PC-3 (cell line): Measurements from ENCODE around the gene ST6GALNAC2. TPM values are rescaled to one million over a fixed set of nuclear protein-coding genes. Genes with fewer than 3 reads are reported as not detected.
A peak's percentile ranks its signal among the peaks of the same experiment; 100 is the strongest.

Experiments
- ATAC-seq: fragments of 200-7000 bp; cut with Tn5 transposase; 2 replicates; pipeline ENCODE4 v1.9.1; 2020; ENCODE audit warnings: mild to moderate bottlenecking, moderate library complexity
- BruUV-seq: library from RNA; stranded (reverse); fragments of 400-500 nt; replicated peaks from 2 replicates; lab custom pipeline; 2021; lab: Mats Ljungman, UMichigan
- CTCF ChIA-PET: fragments of 300-600 bp; sonication (Branson Sonifier 250); formaldehyde crosslinking; loops from one replicate; lab custom pipeline; 2022; ENCODE audit warnings: antibody characterized with exemption; lab: Charles Lee
- POLR2A ChIA-PET: fragments of 300-600 bp; sonication (Branson Sonifier 250); formaldehyde crosslinking; loops from one replicate; lab custom pipeline; 2022; ENCODE audit warnings: antibody characterized with exemption; ENCODE audit not compliant: unreplicated experiment; lab: Charles Lee
- DNase-seq: peaks from one replicate; pipeline ENCODE4 v3.0.0-alpha.2; 2015
- H2AFZ ChIP-seq: fragments of 300-600 bp; sonication (generic); 2 replicates; pipeline ENCODE4 v1.6.0; 2016; ENCODE audit warnings: antibody characterized with exemption, low read length
- H3F3A ChIP-seq: fragments of 300-600 bp; sonication (generic); one replicate; pipeline ENCODE4 v1.6.0; 2017; ENCODE audit warnings: antibody characterized with exemption, low read length, control low read depth, mild to moderate bottlenecking; ENCODE audit not compliant: unreplicated experiment
- H3K27ac ChIP-seq: fragments of 300-600 bp; sonication (generic); 2 replicates; pipeline ENCODE4 v1.5.1; 2016; ENCODE audit warnings: mild to moderate bottlenecking, low read length
- H3K27me3 ChIP-seq: fragments of 300-600 bp; sonication (generic); 2 replicates; pipeline ENCODE4 v1.6.1; 2016; ENCODE audit warnings: low read length, mixed read lengths
- H3K36me3 ChIP-seq: fragments of 300-600 bp; sonication (generic); 2 replicates; pipeline ENCODE4 v1.6.1; 2016; ENCODE audit warnings: low read depth, mixed run types, low read length, mixed read lengths
- H3K4me1 ChIP-seq: fragments of 300-600 bp; sonication (generic); 2 replicates; pipeline ENCODE4 v1.5.1; 2016; ENCODE audit warnings: low read length; ENCODE audit not compliant: insufficient read depth
- H3K4me2 ChIP-seq: fragments of 300-600 bp; sonication (generic); 2 replicates; pipeline ENCODE4 v1.6.0; 2016; ENCODE audit warnings: low read length
- H3K4me3 ChIP-seq: fragments of 300-600 bp; sonication (generic); 2 replicates; pipeline ENCODE4 v1.5.1; 2016; ENCODE audit warnings: mild to moderate bottlenecking, low read length, mixed read lengths
- H3K79me2 ChIP-seq: fragments of 300-600 bp; sonication (generic); 2 replicates; pipeline ENCODE4 v1.6.1; 2017; ENCODE audit warnings: low read length, mixed read lengths
- H3K9ac ChIP-seq: fragments of 300-600 bp; sonication (generic); 2 replicates; pipeline ENCODE4 v1.6.0; 2016; ENCODE audit warnings: mild to moderate bottlenecking, low read length
- H3K9me2 ChIP-seq: fragments of 300-600 bp; sonication (generic); replicated peaks from 2 replicates; pipeline ENCODE4 v1.6.1; 2016; ENCODE audit warnings: mixed run types, low read length, mixed read lengths
- H3K9me3 ChIP-seq: fragments of 300-600 bp; sonication (generic); 2 replicates; pipeline ENCODE4 v1.6.1; 2016; ENCODE audit warnings: low read length, mixed read lengths
- H4K20me1 ChIP-seq: fragments of 300-600 bp; sonication (generic); 2 replicates; pipeline ENCODE4 v1.6.1; 2016; ENCODE audit warnings: low read length, mixed read lengths
- EZH2 ChIP-seq: fragments of 300-600 bp; sonication (generic); IDR thresholded peaks from one replicate; pipeline ENCODE4 v1.6.1; 2017; ENCODE audit warnings: antibody characterized with exemption, mild to moderate bottlenecking, low read length; ENCODE audit not compliant: unreplicated experiment
- EZH2phosphoT487 ChIP-seq: fragments of 300-600 bp; sonication (generic); IDR thresholded peaks from 2 replicates; pipeline ENCODE4 v1.6.1; 2018; ENCODE audit warnings: mild to moderate bottlenecking, antibody characterized with exemption, low read length, borderline replicate concordance
- intact Hi-C: fragments of 100-400 bp; cut with micrococcal nuclease; formaldehyde crosslinking; loops from 2 replicates; pipeline ENCODE4 v1.9.0; 2023
- total RNA-seq: library from RNA; depleted of rRNA; stranded (reverse); fragments of >200 nt; gene quantifications from 2 replicates; pipeline ENCODE4 v1.2.3, GENCODE V29; 2014
- TF ChIP-seq, protein P1 (sequence below): fragments of 300-600 bp; sonication (generic); conservative IDR thresholded peaks from 2 replicates; pipeline ENCODE4 v1.5.1; 2017; ENCODE audit warnings: antibody characterized with exemption, low read depth, mild to moderate bottlenecking, low read length

Gene ST6GALNAC2
- total RNA-seq, 1 experiment from 2014 or later = 1.0 TPM

DNA sequence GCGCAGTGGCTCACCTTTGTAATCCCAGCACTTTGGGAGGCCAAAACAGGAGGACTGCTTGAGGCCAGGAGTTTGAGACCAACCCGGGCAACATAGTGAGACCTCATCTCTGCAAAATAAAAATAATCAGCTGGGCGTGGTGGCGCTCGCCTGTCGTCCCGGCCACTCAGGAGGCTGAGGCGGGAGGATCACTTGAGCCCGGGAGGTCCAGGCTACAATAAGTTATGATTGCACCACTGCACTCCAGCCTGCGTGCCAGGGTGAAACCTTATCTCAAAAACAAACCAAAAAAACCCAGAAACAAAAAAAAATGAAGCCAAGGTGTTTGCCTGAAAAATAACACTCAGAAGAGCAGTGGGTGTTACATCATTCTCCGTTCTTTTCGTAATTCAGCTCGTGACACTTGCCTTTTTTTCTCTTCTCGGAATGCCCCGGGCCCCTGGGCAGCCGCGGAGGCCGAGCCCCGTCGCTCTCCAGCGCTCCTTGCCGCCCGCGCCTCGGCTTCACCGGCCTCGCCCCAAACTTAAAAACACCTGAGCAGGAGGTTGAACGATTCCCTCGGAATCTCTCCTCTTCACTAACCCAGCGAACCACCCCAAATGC lies 28.8 kb downstream of the ST6GALNAC2 start:
- H3K27ac ChIP-seq = peak overlapping the region; percentile 82
- intact Hi-C loops = loop anchor here (1.0 to 5.0 kb wide), 2 partner anchors 11 to 115 kb away; no protein-coding TSS in a partner anchor
- H3K27me3 ChIP-seq = no peaks in the 10 kb centered on the region
- TF ChIP-seq EZH2phosphoT487 (no peak), EZH2 (no peak)
- TF ChIP-seq, protein P1, sequence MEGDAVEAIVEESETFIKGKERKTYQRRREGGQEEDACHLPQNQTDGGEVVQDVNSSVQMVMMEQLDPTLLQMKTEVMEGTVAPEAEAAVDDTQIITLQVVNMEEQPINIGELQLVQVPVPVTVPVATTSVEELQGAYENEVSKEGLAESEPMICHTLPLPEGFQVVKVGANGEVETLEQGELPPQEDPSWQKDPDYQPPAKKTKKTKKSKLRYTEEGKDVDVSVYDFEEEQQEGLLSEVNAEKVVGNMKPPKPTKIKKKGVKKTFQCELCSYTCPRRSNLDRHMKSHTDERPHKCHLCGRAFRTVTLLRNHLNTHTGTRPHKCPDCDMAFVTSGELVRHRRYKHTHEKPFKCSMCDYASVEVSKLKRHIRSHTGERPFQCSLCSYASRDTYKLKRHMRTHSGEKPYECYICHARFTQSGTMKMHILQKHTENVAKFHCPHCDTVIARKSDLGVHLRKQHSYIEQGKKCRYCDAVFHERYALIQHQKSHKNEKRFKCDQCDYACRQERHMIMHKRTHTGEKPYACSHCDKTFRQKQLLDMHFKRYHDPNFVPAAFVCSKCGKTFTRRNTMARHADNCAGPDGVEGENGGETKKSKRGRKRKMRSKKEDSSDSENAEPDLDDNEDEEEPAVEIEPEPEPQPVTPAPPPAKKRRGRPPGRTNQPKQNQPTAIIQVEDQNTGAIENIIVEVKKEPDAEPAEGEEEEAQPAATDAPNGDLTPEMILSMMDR = no peak
- peaks cover 37% of the 10 kb centered on the region for H3K4me1 ChIP-seq
- peak overlapping the region; percentile 91 for H2AFZ ChIP-seq
- BruUV-seq = TSS peak; percentile 44
- POLR2A ChIA-PET = interaction anchor here (0.6 to 1.1 kb wide), 7 partner anchors 10 to 311 kb away, joined by 3 to 6 read pairs (median 5); no protein-coding TSS in a partner anchor
- H3K36me3 ChIP-seq = peaks cover 34% of the 10 kb centered on the region
- no peaks in the 10 kb centered on the region for H3K9me3 ChIP-seq
- H3K79me2 ChIP-seq = peaks cover 55% of the 10 kb centered on the region
- CTCF ChIA-PET = interaction anchor here (0.6 to 2.0 kb wide), 8 partner anchors 10 to 125 kb away, joined by 3 to 12 read pairs (median 6); partner anchors contain the start of gene ST6GALNAC2
- H3K9me2 ChIP-seq = no peaks in the 10 kb centered on the region
- peak overlapping the region; percentile 99 for H3K9ac ChIP-seq
- H3F3A ChIP-seq = peaks cover 15% of the 10 kb centered on the region
- H3K4me2 ChIP-seq = peak overlapping the region; percentile 98
- ATAC-seq (peak; percentile 30), DNase-seq (peak; percentile 40)
- peaks cover 37% of the 10 kb centered on the region for H4K20me1 ChIP-seq
- peak overlapping the region; percentile 91 for H3K4me3 ChIP-seq

- H2AFZ ChIP-seq = no peak overlapping the region
- BruUV-seq = no TSS peak
- H3F3A ChIP-seq = peaks cover 5% of the 10 kb centered on the region
- no peak overlapping the region for H3K4me2 ChIP-seq
- peaks cover 10% of the 10 kb centered on the region for H4K20me1 ChIP-seq
- TF ChIP-seq, protein P1 = no peak
- TF ChIP-seq EZH2 (no peak), EZH2phosphoT487 (no peak)
- no peaks in the 10 kb centered on the region for H3K9me2 ChIP-seq
- POLR2A ChIA-PET = no interaction called here
- H3K4me1 ChIP-seq = peaks cover 15% of the 10 kb centered on the region
- H3K27me3 ChIP-seq = no peaks in the 10 kb centered on the region
- intact Hi-C loops = no loop called here
- H3K4me3 ChIP-seq = no peak overlapping the region
- H3K79me2 ChIP-seq = peaks cover 27% of the 10 kb centered on the region
- no peak overlapping the region for H3K27ac ChIP-seq
- peaks cover 11% of the 10 kb centered on the region for H3K36me3 ChIP-seq
- DNase-seq (no peak), ATAC-seq (no peak)
- CTCF ChIA-PET = no interaction called here
- no peaks in the 10 kb centered on the region for H3K9me3 ChIP-seq
- no peak overlapping the region for H3K9ac ChIP-seq
These were observed 31.5 kb downstream of the ST6GALNAC2 start for GRCh38 chr17:76554131-76554530.
